Activated T-helper 9 cell treated with anti-CD3 and anti-CD28 coated beads, Interleukin-2, amount 50 U/mL, for 16 hours (primary cell): ENCODE measurements around the gene LYSMD3.
"Not testable (repeated sequence)": the region's sequence is repeated elsewhere in the genome, so short reads cannot be mapped to it uniquely, and the experiment has no call there.

ENCODE experiments used
- DNase-seq: peaks from one replicate; pipeline ENCODE4 v3.0.0-alpha.2; 2020; ENCODE audit warnings: low read depth

LYSMD3 gene

DNA sequence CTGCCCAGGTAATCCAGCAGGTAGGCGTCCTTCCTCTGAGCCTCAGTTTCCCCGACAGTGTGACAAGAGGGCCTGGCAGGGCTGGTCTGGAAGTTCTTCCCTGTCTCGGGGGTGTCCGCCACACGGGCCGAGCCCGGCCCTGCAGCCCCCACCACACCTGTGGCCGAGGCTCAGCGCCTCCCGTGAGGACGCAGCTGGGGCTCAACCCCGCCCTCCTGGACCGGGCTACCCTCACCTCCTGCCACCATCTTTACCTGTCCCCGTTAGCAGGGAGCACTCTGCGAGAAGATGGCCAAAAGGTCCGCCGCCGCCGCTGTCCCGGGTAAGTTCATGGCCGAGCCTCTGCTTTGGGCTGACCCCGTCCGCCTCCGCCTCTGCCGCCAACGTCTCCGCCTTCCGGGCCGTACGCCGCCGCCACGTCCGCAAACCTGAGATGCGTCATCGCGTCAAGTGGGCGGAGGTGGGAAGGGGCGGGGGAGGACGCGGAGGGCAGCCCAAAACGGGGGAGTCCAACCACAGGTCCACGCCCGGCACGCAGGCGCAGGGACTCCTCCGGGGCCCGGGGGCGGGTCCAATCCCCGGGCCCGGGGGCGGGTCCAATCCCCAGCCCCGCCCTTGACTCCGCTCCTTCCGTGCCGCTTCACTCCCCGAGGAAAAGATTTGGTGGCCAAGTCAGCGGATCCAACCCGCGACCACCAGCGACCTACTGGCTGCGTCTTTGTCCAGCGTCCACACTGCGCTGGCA lies at the start of gene LYSMD3:
LYSMD3 (minus strand) TSS at position 391 of the 745 bp plus-strand sequence. CDS start 4,295 bp downstream, outside the sequence.
- DNase-seq = peak; percentile 95

DNA sequence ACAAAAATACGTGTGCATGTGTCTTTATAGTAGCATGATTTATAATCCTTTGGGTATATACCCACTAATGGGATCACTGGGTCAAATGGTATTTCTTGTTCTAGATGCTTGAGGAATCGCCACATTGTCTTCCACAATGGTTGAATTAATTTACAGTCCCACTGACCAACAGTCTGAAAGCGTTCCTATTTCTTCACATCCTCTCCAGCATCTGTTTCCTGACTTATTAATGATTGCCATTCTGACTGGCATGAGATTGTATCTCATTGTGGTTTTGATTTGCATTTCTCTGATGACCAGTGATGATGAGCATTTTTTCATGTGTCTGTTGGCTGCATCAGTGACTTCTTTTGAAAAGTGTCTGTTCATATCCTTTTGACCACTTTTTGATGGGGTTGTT lies 47.2 kb upstream of the LYSMD3 start:
- DNase-seq = not testable (repeated sequence)

DNA sequence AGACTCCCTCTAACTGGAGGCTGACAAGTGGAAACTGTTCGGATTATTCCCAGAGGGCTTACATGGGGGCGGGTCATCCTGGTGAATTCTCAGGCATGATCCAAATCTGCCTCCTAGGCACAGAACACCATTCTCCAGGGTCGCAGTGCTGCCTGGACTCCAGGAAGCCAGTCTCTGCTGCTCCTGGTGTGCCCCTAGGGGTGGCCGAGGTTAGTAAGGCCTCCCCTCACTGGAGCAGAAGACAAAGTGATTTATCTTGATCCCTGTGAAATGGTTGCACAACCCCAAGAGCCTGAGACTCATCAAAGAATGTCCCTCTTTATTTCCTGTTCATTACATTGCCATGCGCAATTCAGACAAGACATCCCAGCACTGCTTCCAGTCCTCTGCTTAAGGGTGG lies 46.3 kb upstream of the LYSMD3 start:
- DNase-seq = no peak

DNA sequence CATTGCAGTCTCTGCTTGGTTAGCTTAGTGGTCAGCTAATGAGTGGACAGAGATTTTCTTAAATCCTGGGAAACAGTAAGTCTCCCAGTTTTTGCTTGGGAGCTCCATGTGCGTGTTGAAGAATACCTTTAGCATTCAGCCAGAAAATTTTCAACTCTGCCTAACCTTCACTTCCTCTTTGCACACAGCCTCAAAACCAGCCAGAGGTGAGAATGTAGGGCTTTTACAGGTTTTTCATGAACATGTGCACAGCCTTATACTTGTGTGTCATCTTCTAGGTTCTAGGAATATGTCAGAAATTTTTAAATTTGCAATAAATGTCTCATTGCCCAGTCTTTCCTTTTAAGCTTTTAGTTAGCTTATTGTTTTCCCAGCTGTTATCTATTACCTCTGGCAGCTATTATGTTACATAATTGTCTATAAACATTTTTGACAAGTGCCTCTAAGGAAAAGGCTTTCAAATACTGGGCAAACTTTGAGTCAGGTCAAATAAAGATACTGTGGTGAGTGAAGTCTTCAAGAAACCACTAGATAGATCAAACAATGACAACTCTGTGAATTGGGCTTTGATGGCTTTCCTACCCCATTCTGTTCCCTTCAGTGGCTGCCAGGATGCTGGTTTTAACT lies 41.9 kb upstream of the LYSMD3 start:
- DNase-seq = no peak

DNA sequence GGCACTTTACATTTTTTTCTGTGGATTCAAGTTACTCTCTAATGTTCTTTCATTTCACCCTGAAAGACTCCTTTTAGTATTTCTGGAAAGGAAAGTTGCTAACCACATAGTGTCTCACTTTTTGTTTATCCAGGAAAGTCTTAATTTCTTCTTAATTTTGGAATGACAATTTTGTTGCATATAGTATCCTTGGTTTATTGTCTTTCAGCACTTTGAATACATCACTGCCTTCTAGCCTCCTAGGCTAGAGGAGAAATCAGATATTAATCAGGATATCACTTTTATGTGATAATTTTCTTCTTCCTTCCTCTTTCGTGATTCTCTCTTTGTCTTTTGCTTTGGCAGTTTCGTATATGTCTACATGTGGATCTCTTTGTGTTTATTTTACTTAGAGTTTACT lies 40.6 kb upstream of the LYSMD3 start:
- DNase-seq = no peak

DNA sequence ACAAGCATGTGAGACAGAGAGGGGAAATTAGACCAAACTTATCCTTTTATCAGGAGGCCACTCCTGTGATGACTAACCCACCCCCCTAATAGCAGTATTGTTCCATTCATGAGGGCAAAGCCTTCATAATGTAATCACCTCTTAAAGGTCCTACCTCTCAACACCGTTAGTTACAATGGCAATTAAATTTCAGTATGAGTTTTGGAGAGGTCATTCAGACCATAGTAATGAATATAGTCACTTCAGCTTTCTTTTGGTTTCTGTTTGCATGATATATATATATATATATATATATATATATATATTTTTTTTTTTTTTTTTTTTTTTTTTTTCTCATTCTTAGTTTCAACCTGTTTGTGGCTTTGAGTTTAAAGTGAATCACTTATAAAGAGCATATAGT lies 39.7 kb upstream of the LYSMD3 start:
- no peak for DNase-seq

DNA sequence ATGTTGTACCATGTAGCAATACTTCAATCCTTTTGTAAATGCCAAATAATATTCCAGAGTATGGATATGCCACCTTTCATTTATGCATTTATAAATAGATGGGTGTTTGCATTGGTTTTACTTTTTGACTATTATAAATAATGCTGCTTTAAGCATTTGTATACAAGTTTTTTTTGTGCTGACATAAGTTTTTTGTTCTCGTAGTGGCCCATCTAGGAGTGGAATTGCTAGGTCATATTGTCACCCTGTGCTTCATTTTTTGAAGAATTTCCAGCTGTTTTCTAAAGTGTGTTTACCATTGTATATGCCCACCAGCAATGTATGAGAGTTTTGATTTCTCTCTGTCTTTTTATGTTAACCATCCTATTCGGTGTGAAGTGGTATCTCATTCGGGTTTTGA lies 36.1 kb upstream of the LYSMD3 start:
- no peak for DNase-seq

DNA sequence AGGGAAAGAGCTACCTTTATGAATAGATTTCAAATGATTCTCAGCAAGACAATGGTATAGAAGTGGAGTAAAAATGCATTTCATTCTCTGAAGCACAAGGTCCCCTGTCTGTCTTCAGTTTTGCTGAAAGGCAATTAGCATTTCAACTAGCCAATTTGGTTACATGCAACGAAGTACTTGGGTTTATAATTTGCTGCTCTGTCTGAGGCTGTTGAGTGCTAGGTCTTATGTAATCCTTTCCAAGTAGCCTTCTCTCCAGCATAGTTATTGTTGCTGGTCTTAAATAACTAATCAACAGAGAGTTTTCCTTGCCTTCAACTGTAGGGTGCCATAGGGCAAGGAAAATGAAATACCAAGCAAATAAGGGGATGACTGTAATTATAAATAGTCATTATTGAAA lies 33.7 kb upstream of the LYSMD3 start:
- no peak for DNase-seq

DNA sequence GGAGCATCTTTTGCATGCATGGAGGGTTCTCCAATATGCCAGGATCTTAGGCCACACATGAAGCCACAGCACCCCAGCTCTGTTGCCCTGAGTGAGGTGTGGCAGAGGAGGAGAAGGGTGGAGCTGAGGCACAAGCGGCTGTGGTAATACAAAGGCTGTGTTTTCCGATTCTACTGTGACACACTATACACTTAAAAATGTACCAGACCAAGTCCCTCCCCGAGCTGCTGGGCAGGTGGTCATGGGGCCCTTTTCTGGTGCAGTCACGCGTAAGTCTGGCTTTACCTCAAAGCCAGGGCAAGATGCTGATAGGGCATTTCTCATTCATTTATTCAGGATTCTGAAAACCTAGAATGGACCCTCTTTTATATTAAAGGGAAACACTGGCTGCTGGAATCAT lies 33.0 kb upstream of the LYSMD3 start:
- no peak for DNase-seq

DNA sequence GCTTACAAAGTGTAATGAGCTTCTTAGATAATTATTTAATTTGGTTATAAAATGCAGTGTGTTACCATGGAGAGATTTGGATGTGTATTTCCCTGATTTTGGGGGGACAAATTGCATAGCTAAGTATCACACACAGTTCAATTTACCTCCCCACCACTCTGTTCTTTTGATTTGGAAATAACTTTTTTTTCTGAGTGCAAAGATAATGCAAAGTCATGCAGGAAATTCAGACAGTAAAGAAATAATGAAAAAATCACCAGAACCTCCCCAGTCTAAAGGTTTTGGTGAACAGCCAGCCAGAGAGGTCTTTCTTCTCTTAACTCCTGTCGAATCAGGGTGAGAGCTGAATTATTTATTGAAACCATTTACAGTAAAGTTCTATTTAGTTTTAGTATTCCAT lies 32.4 kb upstream of the LYSMD3 start:
- DNase-seq = no peak

DNA sequence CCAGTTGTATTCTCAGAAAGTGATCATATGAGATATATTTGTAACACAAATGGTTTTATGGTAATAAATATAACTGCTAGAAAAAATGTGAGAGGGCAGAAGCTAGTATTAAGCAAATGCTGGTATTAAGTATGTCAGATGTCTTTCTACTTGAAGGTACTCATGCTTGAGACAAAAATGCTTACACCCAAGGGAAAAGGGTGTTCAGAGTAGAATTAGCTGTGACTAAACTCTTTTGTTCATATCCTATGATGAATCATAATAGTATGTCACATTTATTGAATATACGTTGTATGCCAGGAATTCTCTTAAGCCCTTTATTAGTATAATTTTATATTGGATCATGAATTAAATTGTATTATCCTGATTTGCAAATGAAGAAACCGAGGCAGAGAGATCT lies 31.4 kb upstream of the LYSMD3 start:
- no peak for DNase-seq

DNA sequence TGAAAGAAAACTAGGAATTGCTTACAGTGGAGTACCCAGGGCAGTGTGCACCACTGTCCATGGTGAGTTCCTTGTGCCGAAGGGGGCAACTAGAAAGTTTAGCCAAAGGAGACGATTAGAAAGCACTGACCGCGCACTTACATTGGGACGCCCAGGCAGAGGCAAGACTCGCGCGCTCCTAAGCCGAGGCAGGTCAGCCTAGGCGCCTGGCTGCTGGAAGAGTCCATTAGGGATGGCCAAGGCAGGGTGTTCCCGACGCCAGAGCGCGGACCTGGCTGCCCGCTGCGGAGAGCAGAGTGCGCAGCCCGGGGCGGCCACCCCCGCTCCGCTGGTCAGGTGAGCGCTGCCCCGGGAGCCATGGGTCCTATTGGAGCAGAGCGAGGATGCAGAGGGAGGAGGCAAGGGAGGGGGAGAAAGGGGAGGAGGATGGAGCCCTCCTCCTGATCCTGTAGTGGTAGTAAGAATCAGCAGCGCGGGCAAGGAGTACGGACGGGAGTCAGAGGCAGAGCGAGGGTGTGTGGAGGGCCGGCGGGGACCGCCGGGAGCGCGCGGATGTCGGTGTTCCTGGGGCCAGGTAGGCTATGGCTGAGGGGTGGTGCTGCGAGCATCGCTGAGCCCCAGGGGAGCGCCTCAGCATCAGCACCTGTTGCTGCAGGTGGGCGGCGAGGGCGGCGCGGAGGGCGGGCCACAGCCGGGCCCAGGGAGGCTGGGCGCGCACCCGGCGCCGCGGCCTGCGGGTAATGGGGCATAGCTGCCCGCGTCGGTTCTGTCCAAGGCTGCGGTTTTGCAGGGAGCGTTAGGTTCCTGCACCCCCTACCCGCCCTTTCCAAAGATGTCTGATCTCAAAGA lies 29.2 kb upstream of the LYSMD3 start, which contains the start of gene ADGRV1:
ADGRV1 (plus strand) TSS at position 454 of the 849 bp plus-strand sequence; CDS start at position 553, 99 bp downstream.
- no peak for DNase-seq

DNA sequence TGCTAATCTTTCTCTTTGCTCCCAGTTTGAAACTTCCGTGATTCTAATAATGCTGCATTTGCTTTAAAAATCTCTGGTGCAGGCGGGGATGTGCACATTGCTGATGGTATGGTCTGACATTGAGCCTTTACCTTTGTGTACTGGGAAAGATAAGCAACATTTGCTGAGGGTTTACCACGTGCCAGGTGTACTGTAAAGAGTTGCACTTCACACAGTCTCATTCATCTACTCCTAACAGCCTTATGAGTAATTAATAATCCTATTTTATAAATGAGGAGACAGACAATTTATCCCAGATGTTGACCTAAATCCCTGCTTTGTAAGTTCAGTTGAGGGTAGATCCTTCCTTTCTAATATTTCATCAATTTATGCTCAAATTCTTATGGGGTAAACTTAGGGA lies 28.5 kb upstream of the LYSMD3 start:
- DNase-seq = no peak

DNA sequence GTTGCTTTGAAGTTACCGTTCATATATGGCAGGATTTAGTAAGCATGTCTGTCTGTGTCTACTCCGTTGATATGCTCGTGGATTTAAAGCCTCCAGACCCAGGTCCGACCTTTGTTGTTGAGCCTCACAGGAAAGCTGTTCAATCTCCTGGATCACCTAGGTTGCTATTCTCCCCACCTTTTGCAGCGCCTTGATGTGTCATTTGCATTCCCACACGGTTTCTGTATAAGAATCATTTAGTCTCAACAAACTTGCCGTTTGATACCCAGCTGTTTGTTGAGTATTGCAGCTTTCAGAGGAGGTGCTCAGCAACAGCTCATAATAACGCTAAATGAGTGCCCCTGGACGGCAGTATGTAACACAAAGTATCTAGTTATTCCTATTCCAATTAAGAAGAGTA lies 28.0 kb upstream of the LYSMD3 start:
- no peak for DNase-seq

DNA sequence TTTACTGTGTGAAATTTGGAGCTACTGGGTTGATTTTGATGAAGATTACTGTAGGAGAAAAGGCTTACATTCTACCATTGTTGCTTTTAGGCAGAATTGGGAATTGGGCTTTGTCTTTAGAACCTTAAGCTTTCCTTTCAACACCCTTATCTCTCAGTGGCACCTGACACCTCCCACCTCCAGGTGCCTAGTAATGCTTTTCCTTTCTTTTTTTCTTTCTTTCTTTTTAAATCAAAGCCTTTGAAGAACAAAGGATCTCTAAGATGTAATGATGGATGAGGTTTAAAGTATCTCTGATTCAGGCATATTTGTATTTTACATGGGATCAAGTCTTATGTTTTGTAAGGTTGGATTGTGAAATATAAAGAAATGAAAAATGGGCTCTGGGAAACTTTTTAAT lies 26.3 kb upstream of the LYSMD3 start:
- no peak for DNase-seq

DNA sequence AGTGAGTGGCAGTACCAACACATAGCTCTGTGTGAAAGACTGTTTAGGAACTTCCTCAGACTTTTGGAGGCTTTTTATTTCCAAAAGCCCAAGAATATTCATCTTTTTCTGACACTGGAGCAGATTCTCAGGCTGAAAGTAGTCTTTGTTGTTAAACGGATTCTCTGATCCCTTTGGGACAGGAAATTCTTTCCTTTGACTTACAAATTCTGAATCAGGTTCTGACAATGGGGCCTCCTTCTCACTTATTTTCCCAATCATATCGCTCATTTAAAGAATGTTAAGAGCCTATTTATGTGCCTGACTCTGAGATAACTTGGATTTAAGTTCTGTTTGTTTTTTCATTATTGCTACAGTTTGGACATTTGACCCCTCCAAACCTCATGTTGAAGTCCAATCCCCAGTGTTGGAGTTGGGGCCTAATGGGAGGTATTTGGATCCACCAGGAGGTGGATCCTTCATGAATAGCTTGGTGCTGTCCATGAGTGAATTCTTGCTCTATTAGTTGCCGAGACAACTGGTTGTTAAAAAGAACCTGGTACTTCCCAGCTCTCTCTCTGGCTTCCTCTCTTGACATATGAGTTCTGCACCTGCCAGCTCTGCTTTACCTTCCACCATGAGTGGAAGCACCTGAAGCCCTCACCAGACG lies 25.1 kb upstream of the LYSMD3 start:
- no peak for DNase-seq

DNA sequence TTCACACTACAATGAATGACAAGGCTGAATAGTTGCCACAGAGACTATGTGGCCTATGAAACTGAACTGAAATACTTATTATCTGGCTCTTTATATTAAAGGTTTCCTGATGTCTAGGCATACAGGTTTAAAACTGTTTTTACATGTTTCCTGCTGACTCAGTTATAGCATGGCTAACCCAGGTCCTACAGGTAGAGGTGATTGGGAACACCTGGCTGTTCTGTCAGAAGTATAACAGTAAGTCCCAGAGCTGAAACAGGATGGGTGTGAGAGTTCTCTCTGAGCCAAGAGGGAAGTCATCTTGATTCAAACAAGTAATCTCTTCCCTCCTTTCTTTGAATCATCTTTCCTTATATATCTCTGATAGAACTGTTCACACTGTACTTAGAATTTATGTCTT lies 24.3 kb upstream of the LYSMD3 start:
- DNase-seq = no peak

DNA sequence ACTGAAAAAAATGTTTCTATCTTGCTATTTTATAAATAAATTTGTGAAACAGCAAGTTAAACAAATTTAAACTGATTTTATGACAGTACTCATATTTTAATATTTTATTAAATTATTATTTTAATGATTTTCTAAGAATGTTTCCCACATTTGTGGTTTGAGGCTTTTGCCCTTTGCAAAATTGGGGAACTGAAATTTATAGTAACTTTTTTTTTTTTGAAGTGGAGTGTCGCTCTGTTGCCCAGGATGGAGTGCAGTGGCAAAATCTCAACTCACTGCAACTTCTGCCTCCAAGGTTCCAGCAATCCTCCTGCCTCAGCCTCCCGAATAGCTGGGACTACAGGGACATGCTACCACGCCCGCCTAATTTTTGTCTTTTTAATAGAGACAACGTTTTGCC lies 22.0 kb upstream of the LYSMD3 start:
- DNase-seq = no peak

DNA sequence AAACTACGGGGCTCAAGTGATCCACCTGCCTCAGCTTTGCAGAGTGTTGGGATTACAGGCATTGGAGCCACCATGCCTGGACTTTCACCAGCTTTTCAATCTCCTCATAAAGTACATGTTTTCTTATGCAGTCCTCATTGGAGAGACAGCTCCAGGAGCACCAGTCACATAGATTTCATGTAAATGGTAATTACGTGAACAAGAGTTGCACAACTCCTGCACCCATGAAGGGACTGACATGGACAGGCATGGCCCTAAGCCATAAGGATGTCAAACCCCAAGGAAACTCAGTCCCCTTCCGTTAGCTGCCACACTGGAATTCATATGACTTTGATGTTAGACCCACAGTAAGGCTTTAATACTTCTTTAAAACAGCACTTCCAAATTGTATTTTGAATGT lies 21.6 kb upstream of the LYSMD3 start:
- no peak for DNase-seq

DNA sequence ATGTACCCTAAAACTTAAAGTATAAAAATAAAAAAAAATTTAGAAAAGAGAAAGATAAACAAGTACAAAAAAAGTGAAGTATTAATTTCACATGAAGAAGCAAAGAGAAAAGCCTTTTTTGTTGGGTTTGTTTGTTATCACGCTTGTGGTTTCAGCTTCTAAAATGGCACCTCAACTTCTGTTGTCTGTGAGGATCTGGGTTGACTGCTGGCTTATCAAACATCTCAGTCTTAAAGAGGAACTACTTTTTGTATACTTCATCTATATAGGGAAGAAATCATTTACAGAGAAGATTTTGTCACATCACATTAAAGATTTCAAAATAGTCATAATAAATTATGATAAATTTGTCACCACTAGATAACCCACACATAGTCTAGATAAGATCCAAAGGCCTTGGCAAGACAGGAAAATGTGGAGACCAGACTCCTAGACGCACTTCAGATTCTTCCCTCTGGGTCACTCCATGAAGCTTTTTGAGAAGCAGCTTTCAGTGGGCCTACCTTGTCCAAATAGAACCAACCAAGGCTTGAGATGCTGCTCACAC lies 20.4 kb upstream of the LYSMD3 start:
- DNase-seq = no peak

DNA sequence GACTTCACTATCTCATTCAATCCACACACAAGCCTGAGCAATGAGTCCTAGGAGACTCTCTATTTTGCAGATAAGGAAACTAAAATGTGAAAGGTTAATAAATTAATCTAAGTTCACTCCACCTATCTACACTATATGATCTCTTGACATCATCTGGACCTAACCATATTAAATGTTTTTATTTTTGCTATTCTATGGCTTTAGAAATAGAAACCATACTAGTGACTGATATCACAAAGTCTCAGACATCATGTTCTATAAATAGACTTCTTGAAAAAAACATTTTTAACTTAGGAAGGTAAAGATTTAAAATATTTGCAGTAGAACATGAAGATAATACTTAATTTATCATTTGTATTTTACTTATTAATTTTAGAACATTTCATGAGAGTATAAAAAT lies 19.8 kb upstream of the LYSMD3 start:
- no peak for DNase-seq

DNA sequence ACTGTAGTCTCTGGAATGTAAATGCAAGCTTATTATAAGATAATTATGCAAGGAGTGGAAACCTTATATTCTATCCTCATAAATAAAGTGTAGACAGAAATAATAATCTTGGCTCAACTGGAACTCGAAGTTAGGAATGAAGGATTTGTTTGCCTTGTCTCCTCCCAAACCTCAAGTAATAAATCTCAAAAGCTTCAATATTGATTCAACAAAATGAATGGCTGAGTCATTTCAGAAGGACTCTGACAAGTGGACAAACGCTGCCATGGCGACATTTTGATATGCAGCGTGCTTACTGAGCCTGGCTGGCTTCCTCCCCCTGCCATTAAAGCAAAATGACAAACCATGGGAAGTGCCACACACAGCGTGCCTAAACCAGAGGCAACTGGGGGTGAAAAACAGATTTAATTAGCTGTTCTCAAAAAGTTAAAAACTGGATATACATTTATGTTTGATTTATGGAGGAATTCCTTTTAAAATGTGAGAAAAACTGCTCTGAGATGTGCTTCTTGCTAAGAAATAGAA lies 18.7 kb upstream of the LYSMD3 start:
- DNase-seq = no peak
